Neuron (in vitro differentiated cells): ENCODE measurements around the gene FAH.

Experiments
- H2AFZ ChIP-seq: one replicate; pipeline ENCODE4 v1.6.1; 2013; ENCODE audit warnings: low read depth, mild to moderate bottlenecking, inconsistent platforms, low read length, moderate library complexity
- H3K27me3 ChIP-seq: one replicate; pipeline ENCODE4 v1.6.1; 2013; ENCODE audit warnings: low read length; ENCODE audit not compliant: insufficient read depth
- H3K36me3 ChIP-seq: one replicate; pipeline ENCODE4 v1.6.1; 2013; ENCODE audit warnings: low read length; ENCODE audit not compliant: insufficient read depth
- H3K4me1 ChIP-seq: one replicate; pipeline ENCODE4 v1.6.1; 2013; ENCODE audit warnings: low read length; ENCODE audit not compliant: insufficient read depth
- H3K4me3 ChIP-seq: 2 replicates; pipeline ENCODE4 v1.5.1; 2013; ENCODE audit warnings: mild to moderate bottlenecking, low read length, moderate library complexity
- H3K9me3 ChIP-seq: one replicate; pipeline ENCODE4 v1.6.1; 2013; ENCODE audit warnings: low read length

Gene FAH

DNA sequence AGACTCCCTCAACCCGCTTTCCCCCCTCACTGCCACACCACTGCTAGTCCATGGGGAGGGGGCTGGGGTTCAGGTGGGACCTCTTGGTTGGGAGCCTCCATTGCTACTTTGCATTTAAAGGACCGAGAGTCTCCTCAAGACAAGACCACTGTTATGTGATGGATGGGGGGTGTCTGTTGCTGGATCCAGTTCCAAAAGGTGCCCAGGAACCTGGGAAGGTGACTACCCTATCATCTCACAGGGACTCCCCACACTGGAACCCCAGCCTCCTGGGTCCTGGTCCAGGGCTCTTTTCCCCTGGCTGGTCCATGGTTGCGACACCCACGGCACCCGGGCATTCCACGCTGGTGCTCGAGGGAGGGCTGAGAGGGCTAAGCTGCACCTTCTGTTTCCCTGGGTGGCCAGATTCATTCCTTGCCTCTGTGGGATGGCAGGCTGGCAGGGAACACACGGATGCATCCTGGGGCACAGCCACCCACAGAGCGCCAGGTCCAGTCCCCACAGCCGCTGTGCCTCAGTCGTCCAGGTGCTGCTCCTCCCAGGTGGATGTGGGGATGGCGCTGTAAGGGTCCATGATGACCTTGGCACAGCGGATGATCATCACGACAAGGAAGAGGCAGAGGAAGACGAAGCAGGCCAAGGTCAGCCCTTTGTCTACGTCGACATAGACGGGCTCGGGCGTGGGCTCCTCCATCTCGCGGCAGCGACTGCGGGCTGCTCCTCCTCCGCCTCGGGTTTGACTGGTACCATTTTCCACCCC lies 48.6 kb downstream of the FAH start:
- Histone ChIP-seq H3K4me3 (no peak overlapping the region), H2AFZ (no peak overlapping the region), H3K9me3 (no peaks in the 10 kb centered on the region), H3K27me3 (no peaks in the 10 kb centered on the region), H3K36me3 (no peaks in the 10 kb centered on the region), H3K4me1 (no peaks in the 10 kb centered on the region)

- no peak overlapping the region for H2AFZ ChIP-seq
- no peak overlapping the region for H3K4me3 ChIP-seq
- no peaks in the 10 kb centered on the region for H3K36me3 ChIP-seq
- no peaks in the 10 kb centered on the region for H3K9me3 ChIP-seq
- H3K4me1 ChIP-seq: no peaks in the 10 kb centered on the region
- H3K27me3 ChIP-seq: no peaks in the 10 kb centered on the region
Measured at GRCh38 chr15:80202016-80202315, 49.2 kb downstream of the FAH start.

GRCh38 chr15:80202641-80203360 lies 50.0 kb downstream of the FAH start:
- H3K36me3 ChIP-seq: no peaks in the 10 kb centered on the region
- no peaks in the 10 kb centered on the region for H3K4me1 ChIP-seq
- no peaks in the 10 kb centered on the region for H3K27me3 ChIP-seq
- no peak overlapping the region for H2AFZ ChIP-seq
- no peak overlapping the region for H3K4me3 ChIP-seq
- H3K9me3 ChIP-seq: no peaks in the 10 kb centered on the region

DNA sequence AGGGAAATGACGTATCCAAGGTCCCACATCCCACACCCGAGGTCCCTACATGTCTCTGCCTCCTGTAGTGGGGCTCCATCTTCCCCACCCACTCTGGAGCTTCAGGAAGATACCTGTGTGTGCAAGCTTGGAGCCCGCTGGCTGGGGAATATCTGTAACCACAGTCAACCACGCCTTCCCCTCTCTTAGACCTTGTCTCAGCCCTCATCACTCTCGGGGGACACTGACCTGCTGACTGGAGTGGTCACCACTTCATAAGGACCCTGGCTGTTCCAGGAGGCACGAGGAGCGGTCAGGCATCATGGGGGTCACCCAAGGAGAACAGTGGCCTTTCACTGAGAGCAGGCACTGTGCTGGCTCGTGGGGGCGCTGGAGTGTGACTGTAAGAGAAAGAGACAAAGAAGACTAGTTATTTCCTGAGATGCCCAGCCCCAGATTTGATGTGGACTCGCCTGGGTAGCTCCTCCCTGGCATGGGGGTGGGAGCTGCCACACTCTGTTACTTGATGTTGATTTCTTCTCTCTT lies 50.6 kb downstream of the FAH start:
- Histone ChIP-seq H3K4me3 (no peak overlapping the region), H3K4me1 (no peaks in the 10 kb centered on the region), H2AFZ (no peak overlapping the region), H3K36me3 (no peaks in the 10 kb centered on the region), H3K27me3 (no peaks in the 10 kb centered on the region), H3K9me3 (no peaks in the 10 kb centered on the region)

DNA sequence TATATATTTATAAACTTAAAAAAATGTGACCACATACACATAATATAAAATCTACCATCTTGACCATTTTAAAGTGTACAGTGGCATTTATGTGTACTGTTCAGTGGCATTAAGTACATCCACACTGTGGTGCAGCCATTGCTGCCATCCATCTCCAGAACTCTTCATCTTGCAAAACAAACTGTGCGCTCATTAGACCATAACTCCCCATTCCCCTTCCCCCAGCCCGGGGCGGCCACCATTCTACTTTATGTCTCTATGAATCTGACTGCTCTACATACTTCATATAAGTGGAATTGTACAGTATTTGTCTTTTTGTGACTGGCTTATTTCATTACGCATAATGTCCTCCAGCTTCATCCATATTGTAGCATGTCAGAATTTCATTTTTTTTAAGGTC lies 51.4 kb downstream of the FAH start:
- Histone ChIP-seq H3K4me3 (no peak overlapping the region), H3K9me3 (no peaks in the 10 kb centered on the region), H3K27me3 (no peaks in the 10 kb centered on the region), H2AFZ (no peak overlapping the region), H3K4me1 (no peaks in the 10 kb centered on the region), H3K36me3 (no peaks in the 10 kb centered on the region)

DNA sequence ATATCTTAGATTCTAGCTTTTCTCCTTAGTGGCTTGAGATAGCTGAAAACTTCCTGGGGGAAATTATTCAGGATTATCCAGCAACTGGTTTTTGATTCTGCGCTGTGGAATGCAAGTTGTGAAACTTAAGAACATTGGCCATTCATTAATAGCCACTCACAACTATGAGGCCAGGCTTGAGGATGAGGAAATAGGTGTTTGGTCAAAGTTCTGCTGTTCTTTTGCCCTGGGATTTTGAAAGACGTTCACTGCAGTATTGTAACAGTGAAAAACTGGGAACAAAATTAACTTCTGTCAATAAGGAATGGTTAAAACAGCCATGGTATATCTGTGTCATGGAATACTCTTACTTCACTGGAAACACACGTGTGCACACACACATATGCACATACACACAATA lies 55.1 kb downstream of the FAH start:
- H3K36me3 ChIP-seq: no peaks in the 10 kb centered on the region
- H2AFZ ChIP-seq: no peak overlapping the region
- H3K9me3 ChIP-seq: no peaks in the 10 kb centered on the region
- no peaks in the 10 kb centered on the region for H3K27me3 ChIP-seq
- H3K4me1 ChIP-seq: peaks cover 9% of the 10 kb centered on the region
- H3K4me3 ChIP-seq: no peak overlapping the region

- Histone ChIP-seq H3K9me3 (no peaks in the 10 kb centered on the region), H3K36me3 (no peaks in the 10 kb centered on the region), H3K4me3 (no peak overlapping the region), H3K4me1 (peaks cover 9% of the 10 kb centered on the region), H3K27me3 (no peaks in the 10 kb centered on the region), H2AFZ (no peak overlapping the region)
Measured at GRCh38 chr15:80208758-80209734, 56.2 kb downstream of the FAH start.

GRCh38 chr15:80210611-80211573 lies 58.1 kb downstream of the FAH start:
- Histone ChIP-seq H3K27me3 (no peaks in the 10 kb centered on the region), H3K36me3 (no peaks in the 10 kb centered on the region), H3K4me1 (peaks cover 9% of the 10 kb centered on the region), H3K9me3 (no peaks in the 10 kb centered on the region), H3K4me3 (no peak overlapping the region), H2AFZ (no peak overlapping the region)

GRCh38 chr15:80211976-80212375 lies 59.2 kb downstream of the FAH start:
- no peaks in the 10 kb centered on the region for H3K9me3 ChIP-seq
- H3K36me3 ChIP-seq: no peaks in the 10 kb centered on the region
- H3K4me1 ChIP-seq: peaks cover 9% of the 10 kb centered on the region
- H2AFZ ChIP-seq: no peak overlapping the region
- H3K4me3 ChIP-seq: no peak overlapping the region
- no peaks in the 10 kb centered on the region for H3K27me3 ChIP-seq

DNA sequence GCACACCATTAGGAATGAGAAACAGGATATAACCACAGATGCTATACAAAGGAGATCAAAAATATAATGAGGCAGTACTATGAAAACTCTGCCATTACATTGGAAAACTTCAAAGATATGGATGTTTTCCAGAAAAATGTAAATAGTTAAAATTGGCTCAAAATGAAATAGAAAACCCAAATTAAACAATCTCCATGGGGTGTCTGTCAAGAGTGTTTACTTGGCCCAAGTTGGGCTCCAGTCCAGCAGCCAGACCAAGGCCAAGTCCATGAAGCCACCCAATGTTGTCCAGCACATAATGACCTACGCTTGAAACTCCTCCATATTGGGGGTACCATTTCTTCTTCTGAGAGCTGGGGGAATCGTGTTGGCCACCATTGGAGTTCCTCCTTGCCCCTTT lies 62.1 kb downstream of the FAH start:
- Histone ChIP-seq H3K36me3 (no peaks in the 10 kb centered on the region), H3K4me3 (no peak overlapping the region), H3K27me3 (no peaks in the 10 kb centered on the region), H2AFZ (no peak overlapping the region), H3K4me1 (peaks cover 9% of the 10 kb centered on the region), H3K9me3 (no peaks in the 10 kb centered on the region)

- H2AFZ ChIP-seq: no peak overlapping the region
Measured at GRCh38 chr15:80216141-80216540, 63.3 kb downstream of the FAH start.

GRCh38 chr15:80216911-80217310 lies 64.1 kb downstream of the FAH start:
- no peaks in the 10 kb centered on the region for H3K36me3 ChIP-seq
- no peak overlapping the region for H3K4me3 ChIP-seq
- H3K4me1 ChIP-seq: no peaks in the 10 kb centered on the region
- H3K9me3 ChIP-seq: no peaks in the 10 kb centered on the region
- no peak overlapping the region for H2AFZ ChIP-seq
- H3K27me3 ChIP-seq: no peaks in the 10 kb centered on the region

More at GRCh38 chr15:80216141-80216540, 63.3 kb downstream of the FAH start:
- peaks cover 3% of the 10 kb centered on the region for H3K4me1 ChIP-seq
- no peaks in the 10 kb centered on the region for H3K36me3 ChIP-seq
- H3K27me3 ChIP-seq: no peaks in the 10 kb centered on the region
- H3K9me3 ChIP-seq: no peaks in the 10 kb centered on the region
- H3K4me3 ChIP-seq: no peak overlapping the region
